ENCODE results near the gene KEAP1.

Gene KEAP1

DNA sequence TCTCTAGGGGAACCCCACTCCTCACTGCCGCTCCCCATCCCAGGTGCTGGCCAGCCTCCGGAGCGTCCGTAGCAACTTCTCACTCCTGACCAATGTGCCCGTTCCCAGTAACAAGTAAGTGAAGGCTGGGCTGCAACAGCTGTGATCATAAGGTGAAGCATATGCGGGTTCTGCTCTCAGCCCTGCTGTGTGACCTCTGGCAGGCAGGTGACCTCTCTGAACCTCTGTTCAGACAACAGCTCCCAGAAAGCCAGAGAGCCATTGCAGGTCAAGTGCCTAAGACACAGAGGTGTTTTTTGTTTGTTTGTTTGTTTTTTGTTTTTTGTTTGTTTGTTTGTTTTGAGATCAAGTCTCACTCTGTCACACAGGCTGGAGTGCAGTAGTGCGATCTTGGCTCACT lies 54.1 kb downstream of the KEAP1 start:
- no peak for DNase-seq (ENCODE audit: low spot score)

DNA sequence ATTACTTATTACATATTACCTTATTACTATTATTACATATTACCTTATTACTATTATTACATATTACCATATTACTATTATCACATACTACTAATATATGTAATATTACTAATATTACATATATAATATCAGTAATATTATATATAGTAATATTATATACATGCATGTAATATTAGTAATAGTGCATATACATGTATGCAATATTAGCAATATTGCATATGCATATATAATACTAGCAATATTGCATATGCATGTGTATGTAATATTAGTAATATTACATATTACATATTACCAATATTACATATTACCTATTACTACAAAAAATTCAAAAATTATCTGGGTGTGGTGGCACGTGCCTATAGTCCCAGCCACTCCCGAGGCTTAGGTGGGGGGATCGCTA lies 60.5 kb downstream of the KEAP1 start:
- DNase-seq (ENCODE audit: low spot score): no peak

DNA sequence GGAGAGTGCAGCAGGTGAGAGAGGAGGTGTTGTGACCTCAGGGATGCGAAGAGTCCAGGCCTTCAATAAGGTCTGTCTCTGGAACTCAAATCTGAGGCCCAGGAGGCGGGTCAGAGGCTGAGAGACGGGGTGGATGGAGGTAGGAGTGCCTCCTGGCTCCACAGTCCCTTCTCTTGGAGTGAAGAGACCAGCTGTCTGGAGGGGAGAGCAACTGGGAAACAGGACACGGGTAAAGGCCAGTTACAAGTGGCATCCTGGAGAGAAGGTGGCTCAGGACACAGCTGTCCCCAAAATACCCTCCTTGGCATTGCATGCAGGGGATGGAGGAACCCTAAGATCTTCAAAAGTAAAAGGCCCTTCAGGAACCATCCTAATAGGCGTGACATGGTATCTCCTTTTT lies 63.6 kb downstream of the KEAP1 start:
- no peak for DNase-seq (ENCODE audit: low spot score)

Measured in CD4-positive, alpha-beta T cell treated with Interleukin-15 for 4 hours (primary cell).